ENCODE measurements around the gene HTRA2. TPM values are rescaled to one million over a fixed set of nuclear protein-coding genes. Genes with fewer than 3 reads are reported as not detected.
A peak's percentile ranks its signal among the peaks of the same experiment; 100 is the strongest.

Gene HTRA2
- total and polyA plus RNA-seq, 3 experiments from 2014 or later: 26.0 to 82.1 (median 81.0) TPM

DNA sequence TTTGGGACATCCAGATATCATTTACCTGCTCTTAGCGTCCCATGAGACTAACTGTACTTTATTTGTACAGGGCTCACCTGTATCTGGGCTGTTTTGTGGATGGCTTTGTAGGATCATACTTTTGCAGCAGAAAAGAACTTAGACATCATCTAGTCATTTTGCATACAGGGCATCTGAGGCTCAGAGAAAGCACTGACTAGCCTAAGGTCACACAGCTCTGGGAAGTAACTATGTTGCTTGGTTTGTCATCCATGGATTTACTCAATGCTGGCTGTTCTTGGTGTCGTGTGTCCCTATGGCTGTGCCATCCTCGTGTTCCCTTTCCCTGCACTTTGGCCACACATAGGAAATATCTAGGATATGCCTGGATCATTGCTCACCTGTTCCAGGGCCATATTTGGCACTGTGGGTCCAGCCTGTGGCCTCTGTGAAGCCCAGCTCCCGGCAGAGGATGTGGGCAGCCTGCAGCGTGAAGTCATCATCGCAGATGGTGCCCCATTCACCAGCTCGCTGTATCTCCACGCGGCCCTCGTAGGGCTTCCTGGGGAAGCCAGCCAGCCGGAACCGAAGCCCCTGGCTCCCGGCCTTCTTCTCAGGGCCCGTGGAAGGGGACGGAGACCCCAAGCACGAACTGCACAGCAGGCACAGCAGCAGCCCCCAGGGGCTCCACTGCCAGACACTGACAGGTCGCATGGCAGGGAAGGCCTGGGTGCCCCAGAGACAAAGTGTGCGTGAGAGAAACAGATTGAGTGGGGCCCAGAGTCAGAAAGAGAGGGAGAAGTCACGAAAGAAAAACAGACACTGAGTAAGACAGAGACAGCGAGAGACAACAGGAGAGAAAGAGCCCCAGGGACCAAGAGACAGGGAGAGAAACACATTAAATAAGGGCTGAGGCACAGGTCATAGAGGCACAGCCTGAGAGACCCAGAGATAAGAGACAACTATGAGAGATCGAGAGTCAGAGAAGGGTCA lies 22.5 kb downstream of the HTRA2 start:
- Mint-ChIP-seq H3K4me3 (peak overlapping the region; percentile 22 to 98 (median 74)), H3K4me1 (peaks cover 11 to 36% (median 19%) of the 10 kb centered on the region in 3 donors), H3K27ac (peak overlapping the region in 6 of 8 donors; percentile 17 to 89 (median 74)), H3K9me3 (peaks cover 0 to 2% (median 0%) of the 10 kb centered on the region in 5 donors), H3K27me3 (peaks cover 30 to 36% of the 10 kb centered on the region in 2 donors), H3K36me3 (peaks cover 0 to 19% (median 0%) of the 10 kb centered on the region in 3 donors)
- Histone ChIP-seq H3K27ac (ENCODE audit: low read depth, low read length) (no peak overlapping the region), H3K4me1 (ENCODE audit: insufficient read depth, low read length) (peaks cover 20% of the 10 kb centered on the region), H3K4me3 (ENCODE audit: low read length) (no peak overlapping the region), H3K27me3 (ENCODE audit: insufficient read depth, low read length, poor library complexity, severe bottlenecking) (peaks cover 24% of the 10 kb centered on the region), H3K9me3 (ENCODE audit: low read length) (no peaks in the 10 kb centered on the region), H3K36me3 (ENCODE audit: insufficient read depth, low read length) (no peaks in the 10 kb centered on the region)
- CTCF ChIA-PET: interaction anchor here (0.7 to 1.5 kb wide), 2 partner anchors 20 to 69 kb away, joined by 3 to 5 read pairs; partner anchors contain the start of genes CCDC142 and TTC31
- no peak for DNase-seq
- POLR2A ChIA-PET: no interaction called here

DNA sequence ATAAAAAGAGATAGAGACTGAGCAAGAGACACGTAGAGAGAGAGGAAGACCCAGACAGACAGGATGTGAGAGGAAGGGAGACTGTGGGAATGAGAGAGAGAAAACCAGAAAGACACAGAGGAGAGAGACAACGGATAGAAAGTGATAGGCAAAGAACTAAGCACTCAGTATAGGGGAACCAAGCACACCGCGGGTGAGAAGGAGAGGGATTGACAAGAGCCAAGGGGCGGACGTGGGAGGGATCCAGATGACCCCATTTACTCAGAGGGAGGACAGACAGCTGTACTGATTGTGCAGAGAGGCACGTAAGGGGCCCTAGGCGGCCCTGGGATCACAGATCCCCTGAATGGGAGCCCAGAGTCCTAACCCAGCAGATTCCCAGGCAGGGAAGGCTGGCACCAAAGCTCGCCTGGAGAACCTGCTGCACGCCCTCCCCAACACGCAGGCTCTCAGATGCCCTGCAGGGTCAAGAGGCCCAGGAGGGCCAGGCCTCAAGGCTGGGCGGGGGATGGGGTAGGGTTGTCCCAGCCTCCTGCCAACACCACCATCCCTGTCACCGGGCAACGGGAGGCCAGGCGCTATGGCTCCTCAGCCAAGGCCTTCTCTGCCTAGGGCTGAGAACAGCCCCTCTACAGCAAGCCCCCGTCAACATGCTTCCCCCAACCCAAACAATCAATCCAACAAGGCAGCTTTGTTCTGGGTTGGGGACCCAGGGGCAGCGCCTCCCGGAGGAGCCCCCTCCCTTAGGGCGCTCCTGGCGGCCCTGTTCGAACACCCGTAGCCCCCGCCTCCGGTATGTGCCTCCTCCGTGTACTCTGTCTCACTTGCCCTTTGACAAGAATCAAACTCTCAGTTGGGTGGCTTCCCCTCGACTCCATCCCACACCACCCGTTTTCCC lies 23.4 kb downstream of the HTRA2 start:
- Mint-ChIP-seq H3K9me3 (peaks cover 0 to 2% (median 0%) of the 10 kb centered on the region in 5 donors), H3K4me1 (peaks cover 7 to 34% (median 19%) of the 10 kb centered on the region in 3 donors), H3K27ac (peak overlapping the region; percentile 64 to 89 (median 83)), H3K36me3 (peaks cover 0 to 22% (median 0%) of the 10 kb centered on the region in 3 donors), H3K4me3 (peak overlapping the region; percentile 75 to 98 (median 79)), H3K27me3 (peaks cover 23 to 28% of the 10 kb centered on the region in 2 donors)
- Histone ChIP-seq H3K9me3 (ENCODE audit: low read length) (no peaks in the 10 kb centered on the region), H3K27ac (ENCODE audit: low read depth, low read length) (peak overlapping the region; percentile 79), H3K36me3 (ENCODE audit: insufficient read depth, low read length) (no peaks in the 10 kb centered on the region), H3K4me3 (ENCODE audit: low read length) (no peak overlapping the region), H3K27me3 (ENCODE audit: insufficient read depth, low read length, poor library complexity, severe bottlenecking) (peaks cover 20% of the 10 kb centered on the region), H3K4me1 (ENCODE audit: insufficient read depth, low read length) (peaks cover 20% of the 10 kb centered on the region)
- ChIA-PET CTCF (no interaction called here), POLR2A (no interaction called here)
- no peak for DNase-seq

DNA sequence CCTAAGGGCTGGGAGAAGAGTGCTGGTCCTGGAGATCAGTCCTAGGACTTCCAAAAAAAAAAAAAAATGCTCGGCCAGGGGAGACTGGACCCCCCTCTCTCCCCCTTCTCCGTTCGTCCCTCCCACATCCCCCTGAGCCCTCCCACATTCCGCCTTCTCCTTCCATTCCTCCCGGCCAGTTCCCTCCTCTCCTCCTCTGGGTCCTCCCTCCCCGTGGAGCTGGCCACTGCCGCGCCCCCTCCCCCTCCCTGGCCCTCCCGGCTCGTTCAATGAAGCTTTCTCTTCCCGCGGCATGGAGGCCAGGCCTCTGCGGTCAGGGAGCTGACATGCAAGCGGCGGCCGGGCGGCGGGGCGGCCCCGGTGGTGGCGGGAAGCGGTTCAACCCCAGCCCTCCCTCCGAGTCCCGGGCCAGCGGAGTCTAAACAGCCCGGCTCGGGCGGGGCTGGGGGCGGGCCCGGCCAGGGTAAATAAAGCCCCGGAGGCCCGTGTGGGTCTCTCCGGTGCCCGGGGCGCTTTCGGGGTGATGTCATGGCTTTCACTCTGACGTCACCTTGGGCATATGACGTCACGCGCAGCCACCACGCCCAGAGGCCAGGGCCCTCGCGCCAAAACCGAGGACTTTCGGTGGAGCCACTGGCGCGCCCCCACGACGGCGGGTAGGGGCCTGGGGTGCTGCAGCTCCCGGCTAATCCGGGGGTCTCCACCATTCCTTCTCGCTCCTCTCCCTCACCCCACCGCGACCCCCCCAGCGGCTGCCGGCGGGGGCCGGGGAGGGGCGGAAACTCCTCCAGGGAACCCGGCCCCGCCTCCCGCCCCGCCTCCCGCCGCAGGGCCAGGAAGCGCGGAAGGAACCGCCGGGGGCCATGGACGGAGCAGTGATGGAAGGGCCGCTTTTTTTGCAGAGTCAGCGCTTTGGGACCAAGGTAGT lies 24.4 kb downstream of the HTRA2 start, which contains the start of the genes DOK1 and LOXL3:
Gene DOK1, plus strand, starts transcription at position 829 of the 928 bp plus-strand sequence. Its CDS starts 35 bp downstream, at position 864.
Gene LOXL3, minus strand, starts transcription at position 51 of the 928 bp plus-strand sequence. CDS start 1,308 bp downstream, outside the sequence.
- H3K27ac ChIP-seq (ENCODE audit: low read depth, low read length): peak within 1 kb of the TSS; percentile 79
- POLR2A ChIA-PET: no interaction called here
- H3K9me3 Mint-ChIP-seq: peaks cover 0 to 2% (median 0%) of the 10 kb centered on the region in 5 donors
- DNase-seq: peak; percentile 79 to 88 (median 83)
- H3K27me3 ChIP-seq (ENCODE audit: insufficient read depth, low read length, poor library complexity, severe bottlenecking): peaks cover 10% of the 10 kb centered on the region
- H3K9me3 ChIP-seq (ENCODE audit: low read length): no peaks in the 10 kb centered on the region
- peaks cover 18 to 24% of the 10 kb centered on the region in 2 donors for H3K27me3 Mint-ChIP-seq
- CTCF ChIA-PET: interaction anchor here (1.0 kb wide), 1 partner anchor 163 kb away, joined by 3 read pairs; no protein-coding TSS in a partner anchor
- H3K4me1 Mint-ChIP-seq: peaks cover 4 to 29% (median 16%) of the 10 kb centered on the region in 3 donors
- H3K4me3 ChIP-seq (ENCODE audit: low read length): peak within 1 kb of the TSS; percentile 95
- peak within 1 kb of the TSS; percentile 84 to 99 (median 92) for H3K27ac Mint-ChIP-seq
- peaks cover 0 to 22% (median 0%) of the 10 kb centered on the region in 3 donors for H3K36me3 Mint-ChIP-seq
- H3K4me3 Mint-ChIP-seq: peak within 1 kb of the TSS; percentile 93 to 99 (median 97)
- no peaks in the 10 kb centered on the region for H3K36me3 ChIP-seq (ENCODE audit: insufficient read depth, low read length)
- peaks cover 14% of the 10 kb centered on the region for H3K4me1 ChIP-seq (ENCODE audit: insufficient read depth, low read length)

DNA sequence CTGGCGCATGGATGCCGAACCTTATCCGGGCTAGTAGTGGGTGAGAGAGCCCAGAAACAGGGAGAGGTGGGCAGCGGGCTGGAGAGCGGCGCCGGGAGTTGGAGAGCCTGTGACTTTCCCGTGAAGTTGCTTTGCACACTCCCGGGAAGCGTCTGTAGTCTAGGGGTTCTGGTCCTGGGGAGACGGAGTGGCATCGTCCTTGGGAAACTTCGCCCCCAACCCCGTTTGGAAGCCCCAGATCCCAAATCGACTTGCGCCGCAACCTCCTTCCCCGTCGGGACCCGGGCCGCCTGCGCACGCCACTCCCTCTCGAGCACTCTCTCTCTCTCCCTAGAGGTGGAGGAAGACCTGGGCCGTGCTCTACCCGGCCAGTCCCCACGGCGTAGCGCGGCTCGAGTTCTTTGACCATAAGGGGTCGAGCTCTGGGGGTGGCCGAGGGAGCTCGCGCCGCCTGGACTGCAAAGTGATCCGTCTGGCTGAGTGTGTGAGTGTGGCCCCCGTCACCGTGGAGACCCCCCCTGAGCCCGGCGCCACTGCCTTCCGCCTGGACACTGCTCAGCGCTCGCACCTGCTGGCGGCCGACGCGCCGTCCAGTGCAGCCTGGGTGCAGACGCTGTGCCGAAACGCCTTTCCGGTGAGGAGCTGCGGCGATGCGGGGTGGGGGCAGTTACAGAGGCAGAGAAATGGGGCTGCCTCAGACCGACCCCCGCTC lies 25.2 kb downstream of the HTRA2 start:
- peaks cover 8% of the 10 kb centered on the region for H3K4me1 ChIP-seq (ENCODE audit: insufficient read depth, low read length)
- peak overlapping the region; percentile 95 for H3K4me3 ChIP-seq (ENCODE audit: low read length)
- Mint-ChIP-seq H3K9me3 (peaks cover 0 to 2% (median 0%) of the 10 kb centered on the region in 5 donors), H3K27ac (peak overlapping the region; percentile 84 to 99 (median 92)), H3K4me1 (peaks cover 4 to 24% (median 16%) of the 10 kb centered on the region in 3 donors), H3K36me3 (peaks cover 0 to 22% (median 0%) of the 10 kb centered on the region in 3 donors), H3K27me3 (peaks cover 12 to 16% of the 10 kb centered on the region in 2 donors), H3K4me3 (peak overlapping the region; percentile 93 to 99 (median 97))
- H3K36me3 ChIP-seq (ENCODE audit: insufficient read depth, low read length): no peaks in the 10 kb centered on the region
- H3K27ac ChIP-seq (ENCODE audit: low read depth, low read length): peak overlapping the region; percentile 79
- H3K9me3 ChIP-seq (ENCODE audit: low read length): no peaks in the 10 kb centered on the region
- H3K27me3 ChIP-seq (ENCODE audit: insufficient read depth, low read length, poor library complexity, severe bottlenecking): peaks cover 2% of the 10 kb centered on the region
- ChIA-PET POLR2A (no interaction called here), CTCF (interaction anchor here (1.0 kb wide), 1 partner anchor 164 kb away, joined by 3 read pairs; no protein-coding TSS in a partner anchor)
- peak in 4 of 5 donors; percentile 34 to 59 (median 39) for DNase-seq

DNA sequence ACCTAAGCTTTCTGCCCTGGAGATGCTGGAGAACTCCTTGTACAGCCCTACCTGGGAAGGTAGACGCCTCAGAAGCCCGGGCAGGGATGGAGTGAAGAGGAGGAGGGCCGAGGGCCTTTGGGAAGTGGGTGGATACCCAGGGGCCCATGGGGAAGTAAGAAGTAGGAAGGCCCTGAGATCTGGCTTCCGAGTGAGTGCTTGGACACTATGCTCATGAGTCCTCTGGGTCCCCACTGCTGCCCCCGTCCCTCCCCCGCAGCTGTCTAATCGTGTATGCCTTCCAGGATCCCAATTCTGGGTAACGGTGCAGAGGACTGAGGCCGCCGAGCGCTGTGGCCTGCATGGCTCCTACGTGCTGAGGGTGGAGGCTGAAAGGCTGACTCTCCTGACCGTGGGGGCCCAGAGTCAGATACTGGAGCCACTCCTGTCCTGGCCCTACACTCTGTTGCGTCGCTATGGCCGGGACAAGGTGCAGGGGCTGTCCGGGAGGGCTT lies 25.9 kb downstream of the HTRA2 start:
- Histone ChIP-seq H3K36me3 (ENCODE audit: insufficient read depth, low read length) (no peaks in the 10 kb centered on the region), H3K9me3 (ENCODE audit: low read length) (no peaks in the 10 kb centered on the region), H3K4me1 (ENCODE audit: insufficient read depth, low read length) (peaks cover 8% of the 10 kb centered on the region), H3K27ac (ENCODE audit: low read depth, low read length) (peak overlapping the region; percentile 79), H3K4me3 (ENCODE audit: low read length) (peak overlapping the region; percentile 95), H3K27me3 (ENCODE audit: insufficient read depth, low read length, poor library complexity, severe bottlenecking) (no peaks in the 10 kb centered on the region)
- peaks cover 0 to 2% (median 0%) of the 10 kb centered on the region in 5 donors for H3K9me3 Mint-ChIP-seq
- H3K36me3 Mint-ChIP-seq: peaks cover 0 to 22% (median 0%) of the 10 kb centered on the region in 3 donors
- H3K4me3 Mint-ChIP-seq: peak overlapping the region; percentile 93 to 99 (median 97)
- ChIA-PET POLR2A (no interaction called here), CTCF (no interaction called here)
- peaks cover 11 to 16% of the 10 kb centered on the region in 2 donors for H3K27me3 Mint-ChIP-seq
- no peak for DNase-seq
- H3K4me1 Mint-ChIP-seq: peaks cover 4 to 28% (median 18%) of the 10 kb centered on the region in 3 donors
- peak overlapping the region; percentile 29 to 96 (median 84) for H3K27ac Mint-ChIP-seq

DNA sequence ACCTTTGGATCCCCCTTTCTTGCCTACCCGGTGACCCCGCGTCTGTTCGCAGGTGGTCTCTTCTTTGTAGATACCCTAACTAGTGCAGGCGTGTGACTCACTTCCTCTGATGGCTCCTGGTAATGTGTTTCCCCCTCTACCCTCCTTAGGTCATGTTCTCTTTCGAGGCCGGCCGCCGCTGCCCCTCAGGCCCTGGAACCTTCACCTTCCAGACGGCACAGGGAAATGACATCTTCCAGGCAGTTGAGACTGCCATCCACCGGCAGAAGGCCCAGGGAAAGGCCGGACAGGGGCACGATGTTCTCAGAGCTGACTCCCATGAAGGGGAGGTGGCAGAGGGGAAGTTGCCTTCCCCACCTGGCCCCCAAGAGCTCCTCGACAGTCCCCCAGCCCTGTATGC lies 26.4 kb downstream of the HTRA2 start:
- POLR2A ChIA-PET: no interaction called here
- H3K27ac Mint-ChIP-seq: peak overlapping the region in 3 of 8 donors; percentile 28 to 96 (median 60)

More for the DNA sequence above, 26.4 kb downstream of the HTRA2 start:
- Histone ChIP-seq H3K9me3 (ENCODE audit: low read length) (no peaks in the 10 kb centered on the region), H3K36me3 (ENCODE audit: insufficient read depth, low read length) (no peaks in the 10 kb centered on the region), H3K4me1 (ENCODE audit: insufficient read depth, low read length) (peaks cover 8% of the 10 kb centered on the region), H3K27me3 (ENCODE audit: insufficient read depth, low read length, poor library complexity, severe bottlenecking) (no peaks in the 10 kb centered on the region), H3K4me3 (ENCODE audit: low read length) (no peak overlapping the region), H3K27ac (ENCODE audit: low read depth, low read length) (peak overlapping the region; percentile 79)
- CTCF ChIA-PET: no interaction called here
- peaks cover 0 to 22% (median 0%) of the 10 kb centered on the region in 3 donors for H3K36me3 Mint-ChIP-seq
- peaks cover 0 to 2% (median 0%) of the 10 kb centered on the region in 5 donors for H3K9me3 Mint-ChIP-seq
- peak overlapping the region; percentile 50 to 99 (median 97) for H3K4me3 Mint-ChIP-seq
- peaks cover 8 to 16% of the 10 kb centered on the region in 2 donors for H3K27me3 Mint-ChIP-seq
- H3K4me1 Mint-ChIP-seq: peaks cover 4 to 28% (median 18%) of the 10 kb centered on the region in 3 donors
- no peak for DNase-seq

All from CD8-positive, alpha-beta memory T cell (primary cell).